NCI-H2227 (cell line): Measurements from ENCODE around the gene ALK.

Experiments used
- DNase-seq: peaks from one replicate; lab custom pipeline; 2025; ENCODE audit not compliant: unreplicated experiment; lab: John Stamatoyannopoulos, UW

The ALK gene

GRCh38 chr2:29910465-29910864, 10.9 kb downstream of the ALK start:
- no peak for DNase-seq

DNA sequence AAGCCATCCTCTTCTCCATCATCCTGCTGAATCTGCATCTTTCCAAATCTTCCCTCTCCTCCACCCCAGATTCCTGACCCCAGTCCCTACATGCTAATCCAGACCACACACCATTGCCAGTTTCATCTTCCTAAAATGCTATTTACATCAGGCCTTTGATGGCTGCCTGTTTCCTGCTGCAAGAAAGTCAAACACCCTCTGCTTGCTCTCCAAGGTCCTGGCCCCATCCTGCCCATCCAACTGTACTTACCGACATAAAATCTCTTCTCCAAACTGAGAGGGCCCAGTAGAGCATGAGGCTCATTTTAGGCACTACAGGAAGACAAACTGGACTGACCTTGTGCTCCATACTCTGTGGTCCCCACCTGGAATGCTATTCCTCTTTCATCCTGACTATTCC, 19.0 kb downstream of the ALK start:
- no peak for DNase-seq

DNA sequence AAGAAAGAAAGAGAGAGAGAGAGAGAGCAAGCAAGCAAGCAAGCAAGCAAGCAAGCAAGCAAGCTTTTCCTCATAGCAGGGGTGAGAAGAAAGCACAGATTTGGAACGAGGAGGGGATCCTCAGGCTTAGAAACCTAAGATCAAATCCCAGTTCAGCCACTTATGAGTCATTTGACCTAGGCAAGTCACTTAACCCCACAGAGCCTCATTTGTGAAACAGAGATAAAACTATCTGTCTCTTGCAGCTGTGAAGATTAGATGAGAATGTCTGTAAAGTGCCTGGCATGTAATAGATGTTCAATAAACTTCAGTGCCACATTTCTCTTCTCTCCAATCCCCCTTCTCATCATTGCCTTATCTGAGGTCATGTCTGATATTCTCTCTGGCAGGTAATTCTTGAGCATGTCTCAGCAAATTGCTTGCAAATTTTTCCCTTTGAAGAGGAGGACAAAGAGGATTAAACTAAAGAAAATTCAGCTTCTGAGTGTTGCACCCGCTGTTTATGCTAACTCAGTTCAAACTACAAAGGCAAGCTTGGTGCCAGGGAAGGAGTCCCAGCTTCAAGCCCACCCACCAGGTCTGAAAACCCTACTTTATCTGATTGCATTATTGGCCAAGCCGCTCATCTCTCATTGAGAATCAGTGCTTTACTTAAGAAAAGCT, 20.3 kb downstream of the ALK start:
- no peak for DNase-seq

GRCh38 chr2:29898999-29899398, 22.4 kb downstream of the ALK start:
- DNase-seq: no peak

DNA sequence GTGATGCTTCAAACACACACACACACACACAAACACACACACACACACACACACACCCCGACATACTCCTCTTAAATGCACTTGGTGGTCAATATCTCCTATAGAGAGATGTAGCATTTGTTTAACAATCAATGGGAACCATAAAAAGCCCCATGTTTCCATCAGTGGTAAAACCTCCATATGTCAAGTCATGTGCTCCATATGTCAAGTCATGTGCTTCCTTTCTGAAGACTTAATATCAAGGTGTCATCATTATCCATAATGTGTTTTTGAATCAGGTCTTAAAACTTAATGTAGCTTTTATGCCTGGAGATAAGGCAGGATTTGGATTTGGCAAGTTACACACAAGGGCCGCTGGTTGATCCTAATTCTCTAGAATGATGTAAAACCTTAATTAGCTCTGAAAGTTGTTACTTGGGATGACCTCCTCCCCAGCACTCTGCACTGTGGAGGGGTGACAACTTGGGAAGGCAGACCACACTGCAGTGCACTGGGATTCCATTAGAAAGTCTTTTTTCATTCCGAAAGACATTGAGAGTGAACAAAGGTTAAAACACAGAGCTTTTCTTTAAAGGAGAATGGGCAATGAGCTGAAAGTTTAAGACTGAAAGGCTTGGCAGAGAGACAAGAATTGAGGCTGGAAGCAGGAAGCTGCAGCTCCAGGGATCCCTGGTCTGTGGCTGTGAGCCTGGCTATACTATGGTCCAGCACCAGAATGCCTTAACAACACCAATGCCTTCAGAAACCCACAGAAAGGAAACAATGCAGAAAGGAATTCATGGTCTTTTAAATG, 26.4 kb downstream of the ALK start:
- DNase-seq: no peak

- DNase-seq: no peak
Measured at GRCh38 chr2:29892585-29893259, 28.7 kb downstream of the ALK start.

DNA sequence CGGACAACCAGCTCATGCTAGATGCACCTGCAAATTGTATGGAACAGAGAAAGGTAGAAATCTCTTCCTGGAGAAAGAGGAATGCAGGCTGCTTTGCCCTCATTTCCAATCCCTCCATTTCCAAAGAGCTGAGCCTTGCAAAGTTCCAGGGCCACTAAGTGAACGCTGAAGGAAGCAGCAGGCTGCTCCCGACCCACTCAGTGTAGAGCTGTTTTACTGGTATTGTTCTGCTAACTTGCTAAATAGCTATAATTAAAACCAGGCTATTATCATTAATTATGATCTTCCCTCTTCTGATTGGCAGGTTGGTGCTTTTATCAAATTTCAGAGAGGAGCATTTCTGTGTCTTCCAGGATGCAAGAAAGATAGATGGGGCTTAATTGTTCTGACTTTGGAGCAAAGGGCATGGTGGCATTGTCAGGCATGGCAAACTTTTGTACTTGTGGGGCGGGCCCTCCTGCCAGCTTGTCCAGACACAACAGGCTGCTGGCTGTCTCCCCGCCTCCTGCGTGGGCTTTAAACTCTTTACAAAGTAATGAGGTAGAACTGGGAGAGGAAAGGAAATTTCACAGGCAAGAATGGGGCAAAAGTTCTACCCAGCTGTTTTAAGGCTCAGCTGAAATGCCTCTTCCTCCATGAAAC, 40.2 kb downstream of the ALK start:
- DNase-seq: no peak

- no peak for DNase-seq
Measured at GRCh38 chr2:29880084-29880483, 41.3 kb downstream of the ALK start.

DNA sequence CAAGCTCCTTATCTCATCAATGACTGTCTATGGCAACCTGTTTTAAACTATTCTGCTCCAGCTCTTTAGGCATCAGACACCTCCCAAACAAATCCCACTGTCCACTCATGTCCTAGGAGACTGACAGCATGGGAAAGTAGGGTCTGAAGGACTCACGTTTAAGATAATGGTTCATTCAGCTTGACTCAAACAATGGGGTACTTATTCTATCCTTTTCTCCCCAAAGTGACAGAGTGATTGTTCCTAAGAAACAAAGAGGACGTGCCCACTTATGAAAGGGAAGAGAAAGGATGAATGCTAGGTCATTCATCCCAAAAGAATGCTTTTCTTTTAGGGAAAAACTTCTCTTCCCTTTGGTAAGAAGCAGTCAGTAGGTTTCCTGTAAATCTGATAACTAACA, 41.9 kb downstream of the ALK start:
- DNase-seq: no peak

GRCh38 chr2:29878898-29879297, 42.5 kb downstream of the ALK start:
- DNase-seq: no peak

- DNase-seq: no peak
Measured at GRCh38 chr2:29876374-29876773, 45.0 kb downstream of the ALK start.

DNA sequence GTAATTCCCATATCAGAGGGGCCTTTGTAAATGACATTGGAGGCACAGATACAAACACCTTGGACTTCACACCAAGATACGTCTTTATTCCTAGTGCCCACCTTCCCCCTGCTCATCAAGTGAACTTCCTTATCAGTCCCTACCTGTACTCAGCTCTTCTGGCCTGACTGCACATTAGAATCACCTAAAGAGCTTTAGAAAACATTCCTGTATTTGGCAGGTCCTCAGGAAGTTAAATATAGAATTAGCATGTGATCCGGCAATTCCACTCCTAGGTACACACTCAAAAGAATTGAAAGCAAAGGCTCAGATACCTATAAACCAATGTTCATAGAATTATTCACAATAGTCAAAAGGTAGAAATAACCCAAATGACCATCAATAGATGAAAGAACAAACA, 46.6 kb downstream of the ALK start:
- no peak for DNase-seq

DNA sequence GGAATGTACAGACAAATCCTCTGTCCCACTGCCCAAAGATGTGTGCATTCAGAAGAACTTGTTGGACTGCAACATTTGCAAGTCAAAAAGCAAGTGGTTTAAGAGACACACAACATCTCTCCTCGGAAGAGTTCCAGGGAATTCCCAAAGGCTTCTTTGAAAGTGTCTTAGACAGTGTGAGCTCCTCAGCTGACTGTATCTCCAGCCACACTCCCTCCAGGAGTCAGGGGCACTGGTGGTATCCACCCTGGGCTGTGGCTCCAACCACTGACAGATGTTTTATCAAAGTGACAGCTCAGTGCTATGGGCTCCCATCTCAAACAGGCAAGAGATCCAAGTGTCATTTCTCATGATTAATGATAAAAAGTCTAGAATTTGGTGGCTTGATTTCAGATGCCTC, 48.5 kb downstream of the ALK start:
- DNase-seq: no peak

DNA sequence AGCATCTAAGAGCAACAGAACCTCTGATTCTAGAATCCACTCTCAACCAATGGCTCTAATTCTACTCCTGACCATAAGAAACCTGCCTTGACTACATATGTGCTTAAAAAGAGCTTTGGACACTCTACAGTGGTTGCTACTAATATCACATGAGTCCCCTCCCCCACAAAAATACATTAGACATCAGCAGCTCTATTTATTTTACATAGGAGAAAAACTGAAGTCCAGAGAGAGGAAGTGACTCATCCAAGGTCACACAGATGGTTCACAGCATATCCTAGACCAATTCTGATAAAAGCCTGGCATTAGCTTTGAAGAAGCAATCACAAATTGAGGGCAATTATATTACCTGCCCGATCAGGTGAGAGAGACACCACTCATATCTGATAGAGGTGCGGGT, 49.8 kb downstream of the ALK start:
- DNase-seq: no peak

- DNase-seq: no peak
Measured at GRCh38 chr2:29865512-29865911, 55.9 kb downstream of the ALK start.

DNA sequence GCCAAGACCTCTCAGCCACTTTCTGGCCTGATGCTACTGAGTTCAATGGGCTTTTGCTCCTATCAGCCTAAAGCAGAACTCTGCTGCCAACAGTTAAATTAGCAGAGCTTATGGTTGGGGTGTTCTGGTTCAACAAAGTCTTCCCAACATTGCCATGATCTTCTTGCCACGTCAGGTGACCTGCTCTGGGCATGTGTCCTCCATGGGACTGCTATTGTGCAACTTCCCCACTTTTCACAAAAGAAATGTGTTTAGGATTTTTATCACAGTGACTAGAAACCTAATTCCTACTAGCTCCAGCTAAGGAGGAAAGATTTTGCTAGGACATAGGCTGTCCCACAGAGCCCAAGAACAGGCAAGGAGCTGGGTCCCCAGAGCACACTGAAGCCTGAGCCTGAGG, 56.4 kb downstream of the ALK start:
- DNase-seq: no peak

DNA sequence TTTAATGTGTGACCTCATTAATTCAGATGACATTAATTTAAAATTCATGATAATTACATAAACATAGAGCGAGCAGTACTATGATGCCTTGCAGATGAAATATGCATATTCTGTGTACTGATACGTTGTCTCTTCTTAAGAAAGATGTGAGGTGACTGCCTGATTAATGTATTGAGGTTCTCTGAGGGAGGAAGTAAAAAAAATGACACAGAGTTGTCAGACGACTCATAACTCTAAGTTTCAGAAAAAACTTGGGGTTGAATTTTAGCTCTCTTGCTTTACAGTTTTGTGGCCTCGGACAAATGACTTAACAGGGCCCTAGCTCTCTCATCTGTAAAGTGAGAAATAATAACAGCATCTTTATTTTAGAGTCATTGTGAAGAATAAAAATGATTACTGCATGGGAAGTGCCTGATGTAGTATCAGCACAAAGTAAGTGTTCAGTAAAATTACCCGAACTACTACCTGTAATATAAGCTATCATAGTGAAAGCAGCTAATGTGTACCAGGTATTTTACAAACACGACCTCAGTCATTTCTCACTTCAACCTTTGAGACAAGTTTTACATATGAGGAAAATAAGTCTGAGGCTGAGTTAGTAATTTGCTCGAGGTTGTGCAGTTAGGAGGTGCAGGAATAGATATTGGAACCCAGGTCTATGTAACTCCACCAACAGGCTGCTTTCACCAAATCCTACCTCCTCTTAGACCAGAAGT, 65.3 kb downstream of the ALK start:
- DNase-seq: no peak

- DNase-seq: no peak
Measured at GRCh38 chr2:29850794-29851193, 70.6 kb downstream of the ALK start.

- no peak for DNase-seq
Measured at GRCh38 chr2:29848566-29849310, 72.6 kb downstream of the ALK start.

GRCh38 chr2:29847886-29848285, 73.5 kb downstream of the ALK start:
- no peak for DNase-seq
